Heart right ventricle (tissue), 16 donors: ENCODE results near the gene RDM1. TPM values are rescaled to one million over a fixed set of nuclear protein-coding genes. Genes with fewer than 3 reads are reported as not detected.
A peak's percentile ranks its signal among the peaks of the same experiment; 100 is the strongest.

Experiments
- ATAC-seq, 8 donors: fragments of 200-7000 bp; cut with Tn5 transposase; one replicate each; pipeline ENCODE4 v1.9.1; 2020; ENCODE audit warnings: mild to moderate bottlenecking in 8 of 8, moderate library complexity in 8 of 8, moderate number of reproducible peaks in 1 of 8
- DNase-seq, 2 donors: peaks; one replicate each; pipeline ENCODE4 v3.0.0-alpha.2; 2020
- H3K27ac ChIP-seq, 10 donors: fragments of 200-600 bp; sonication (generic) in 2 of 10; one replicate each; pipeline versions ENCODE4 v1.5.0 to v1.8.0; 2020 to 2022; ENCODE audit warnings: mild to moderate bottlenecking in 3 of 10
- H3K27me3 ChIP-seq, 7 donors: fragments of 200-600 bp; one replicate each; pipeline ENCODE4 v1.8.0; 2021 to 2022; ENCODE audit warnings: mild to moderate bottlenecking in 2 of 7
- H3K36me3 ChIP-seq, 9 donors: fragments of 200-600 bp; sonication (generic) in 1 of 9; one replicate each; pipeline versions ENCODE4 v1.5.0 to v1.8.0; 2020 to 2022; ENCODE audit warnings: mild to moderate bottlenecking in 2 of 9
- H3K4me1 ChIP-seq, 9 donors: fragments of 200-600 bp; sonication (generic) in 1 of 9; one replicate each; pipeline versions ENCODE4 v1.5.0 to v1.8.0; 2020 to 2022; ENCODE audit warnings: mild to moderate bottlenecking in 4 of 9
- H3K4me3 ChIP-seq, 10 donors: fragments of 200-600 bp; sonication (generic) in 2 of 10; one replicate each; pipeline versions ENCODE4 v1.5.0 to v1.8.0; 2020 to 2022; ENCODE audit warnings: mild to moderate bottlenecking in 7 of 10, moderate library complexity in 2 of 10
- H3K9me3 ChIP-seq, 11 donors: fragments of 200-600 bp in 10 of 11; sonication (generic) in 2 of 11; one replicate each; pipeline versions ENCODE4 v1.5.0 to v1.8.0; 2013 to 2022; ENCODE audit warnings: mild to moderate bottlenecking in 2 of 11, control low read depth in 1 of 11, moderate library complexity in 1 of 11
- WGBS, 2 donors: extraction: QIAGEN DNeasy Blood & Tissue Kit; methylation state at CpG; one replicate each; pipeline ENCODE4 v1.1.7; 2013; ENCODE audit warnings: inconsistent platforms in 1 of 2; 5-methylcytosine and 5-hydroxymethylcytosine counted together
- intact Hi-C, 10 donors: fragments of 100-400 bp; cut with DNase I; formaldehyde crosslinking; loops; one replicate each; pipeline versions ENCODE4 v1.11.1 to v1.14.2; 2022
- polyA plus RNA-seq, 2 donors: library from polyadenylated mRNA; stranded (reverse); fragments of 200-250 nt; gene quantifications; one replicate each; pipeline ENCODE4 v1.2.3, GENCODE V29; 2013
- total RNA-seq, 10 donors: library from RNA; stranded (reverse); fragmentation: NEBNext Ultra II Directional in 3 of 10; extraction: Animal tissue kit (Norgen Biotek cat#: 25700) in 3 of 10; gene quantifications; one replicate each; pipeline versions ENCODE4 v1.2.1 to v1.2.4, GENCODE V29; 2021 to 2023
- TF ChIP-seq, protein P1 (sequence below), 9 donors: fragments of 200-600 bp; sonication (generic) in 2 of 9; IDR thresholded peaks; one replicate each; pipeline versions ENCODE4 v1.5.0 to v1.8.0; 2021 to 2022; ENCODE audit warnings: antibody characterized with exemption in 9 of 9, mild to moderate bottlenecking in 5 of 9, moderate library complexity in 1 of 9
- donor health status: Arrhythmogenic right ventricular cardiomyopathy.
- donor health status: ischemic (EF 13 %, LVEDD 7.1; RV severe dilation, severe dysfunction).
- donor health status: healthy with polysubstance abuse.
- donor health status: DM: no; HTN: yes; CAD: no.
- donor health status: DM: no; HTN: no; CAD: no.
- donor health status: ischemic (EF 25% LVEDD 6.9; RV normal size, moderate dysfunction).
- donor health status: ischemic (EF 25% LVEDD 5.7; RV mildly dilated, moderate dysfunction).
- donor health status: healthy.
- donor health status: DM: yes; HTN: yes; CAD: no.
- donor health status: Ischemic cardiomyopathy.
- donor health status: ischemic (EF 35%, LVEDD 5.7; RV mildly dilated, moderate dysfunction).
- donor health status: nonischemic (EF 11% LVEDD 7.7; RV severe dilation, severe dysfunction).
- donor health status: DM: yes; HTN: yes; CAD: no.
- donor health status: PGD.
- donor health status: ischemic (EF 29% LVEDD 5.4; RV normal size, mild dysfunction).
- donor health status: nonischemic (EF 23%, LVEDD 6.1; RV moderate dilation, normal function).

RDM1 gene
- total and polyA plus RNA-seq, 12 donors: 0.46 to 1.3 TPM; not detected in 10

- TF ChIP-seq, protein P1, sequence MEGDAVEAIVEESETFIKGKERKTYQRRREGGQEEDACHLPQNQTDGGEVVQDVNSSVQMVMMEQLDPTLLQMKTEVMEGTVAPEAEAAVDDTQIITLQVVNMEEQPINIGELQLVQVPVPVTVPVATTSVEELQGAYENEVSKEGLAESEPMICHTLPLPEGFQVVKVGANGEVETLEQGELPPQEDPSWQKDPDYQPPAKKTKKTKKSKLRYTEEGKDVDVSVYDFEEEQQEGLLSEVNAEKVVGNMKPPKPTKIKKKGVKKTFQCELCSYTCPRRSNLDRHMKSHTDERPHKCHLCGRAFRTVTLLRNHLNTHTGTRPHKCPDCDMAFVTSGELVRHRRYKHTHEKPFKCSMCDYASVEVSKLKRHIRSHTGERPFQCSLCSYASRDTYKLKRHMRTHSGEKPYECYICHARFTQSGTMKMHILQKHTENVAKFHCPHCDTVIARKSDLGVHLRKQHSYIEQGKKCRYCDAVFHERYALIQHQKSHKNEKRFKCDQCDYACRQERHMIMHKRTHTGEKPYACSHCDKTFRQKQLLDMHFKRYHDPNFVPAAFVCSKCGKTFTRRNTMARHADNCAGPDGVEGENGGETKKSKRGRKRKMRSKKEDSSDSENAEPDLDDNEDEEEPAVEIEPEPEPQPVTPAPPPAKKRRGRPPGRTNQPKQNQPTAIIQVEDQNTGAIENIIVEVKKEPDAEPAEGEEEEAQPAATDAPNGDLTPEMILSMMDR (IDR thresholded peaks at IDR 0.05): no peak
- no peaks in the 10 kb centered on the region for H3K27me3 ChIP-seq
- 52 to 61% methylated on average over 5 of the region's 5 CpGs for WGBS, 2 donors
- intact Hi-C loops: no loop called here
- H3K36me3 ChIP-seq: no peaks in the 10 kb centered on the region
- no peak for DNase-seq
- peak overlapping the region in 1 of 10 donors; percentile 49 for H3K4me3 ChIP-seq
- peaks cover 0 to 29% (median 0%) of the 10 kb centered on the region in 9 donors for H3K4me1 ChIP-seq
- ATAC-seq: peak in 4 of 8 donors; percentile 29 to 60 (median 35)
- peak overlapping the region in 2 of 10 donors; percentile 22 to 64 for H3K27ac ChIP-seq
- H3K9me3 ChIP-seq: no peaks in the 10 kb centered on the region
Measured at GRCh38 chr17:35875072-35875799, 55.3 kb downstream of the RDM1 start.

DNA sequence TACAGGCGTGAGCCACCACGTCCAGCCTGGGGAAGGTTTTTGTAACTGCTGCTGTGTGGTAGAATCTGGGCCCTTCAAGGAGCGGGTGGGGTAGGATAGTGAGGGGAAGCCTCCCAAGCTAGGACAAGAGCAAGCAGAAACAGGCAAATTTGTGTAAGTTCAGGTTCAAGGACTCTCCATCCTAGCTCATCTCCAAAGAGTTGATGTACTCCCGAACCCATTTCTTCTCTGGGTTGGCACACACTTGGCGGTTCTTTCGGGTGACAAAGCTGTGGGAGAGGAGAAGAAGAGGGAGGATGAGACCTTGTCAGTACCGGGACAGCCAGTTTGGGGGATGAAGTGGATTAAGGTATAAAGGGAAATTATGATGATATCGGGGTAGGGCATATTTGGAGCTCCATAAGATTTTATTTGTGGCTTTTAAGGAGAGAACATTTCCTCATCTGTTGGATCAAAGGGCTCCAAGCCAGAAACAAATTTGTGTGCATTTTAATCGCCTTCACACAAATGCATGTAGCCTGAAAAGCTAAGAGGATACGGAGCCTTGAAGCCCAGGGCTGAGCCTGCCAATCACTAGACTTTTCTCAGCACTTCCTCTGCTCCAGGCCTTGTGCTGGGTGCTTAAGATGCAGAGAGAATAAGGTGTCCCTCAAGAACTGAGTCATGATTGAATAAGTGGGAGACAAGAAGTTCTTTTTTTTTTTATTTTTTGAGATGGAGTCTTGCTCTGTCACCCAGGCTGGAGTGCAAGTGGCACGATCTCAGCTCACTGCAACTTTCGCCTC is 58.2 kb downstream of the RDM1 start:
- ATAC-seq: no peak
- intact Hi-C loops: no loop called here
- Histone ChIP-seq H3K4me3 (no peak overlapping the region), H3K4me1 (peaks cover 0 to 21% (median 0%) of the 10 kb centered on the region in 9 donors), H3K9me3 (no peaks in the 10 kb centered on the region), H3K36me3 (no peaks in the 10 kb centered on the region), H3K27ac (no peak overlapping the region), H3K27me3 (no peaks in the 10 kb centered on the region)
- TF ChIP-seq, protein P1 (IDR thresholded peaks at IDR 0.05): no peak
- 93 to 97% methylated on average over 12 of the region's 12 CpGs for WGBS, 2 donors
- DNase-seq: no peak

GRCh38 chr17:35870906-35871819 is 59.4 kb downstream of the RDM1 start:
- no peaks in the 10 kb centered on the region for H3K9me3 ChIP-seq
- TF ChIP-seq, protein P1 (IDR thresholded peaks at IDR 0.05): peak in 1 of 9 donors; percentile 23
- H3K27me3 ChIP-seq: no peaks in the 10 kb centered on the region
- peaks cover 0 to 28% (median 5%) of the 10 kb centered on the region in 9 donors for H3K4me1 ChIP-seq
- H3K27ac ChIP-seq: no peak overlapping the region
- WGBS, 2 donors: 52 to 65% methylated on average over 8 of the region's 8 CpGs
- DNase-seq: no peak
- peak in 5 of 8 donors; percentile 40 to 61 (median 46) for ATAC-seq
- intact Hi-C loops: no loop called here
- no peaks in the 10 kb centered on the region for H3K36me3 ChIP-seq
- H3K4me3 ChIP-seq: no peak overlapping the region

GRCh38 chr17:35868737-35869136 is 61.8 kb downstream of the RDM1 start, which contains the start of gene HEATR9:
Gene HEATR9 (minus strand): TSS chr17:35868891. CDS start chr17:35868742, 149 bp downstream.
- no peaks in the 10 kb centered on the region for H3K27me3 ChIP-seq
- no peaks in the 10 kb centered on the region for H3K9me3 ChIP-seq
- no peak within 1 kb of the TSS for H3K27ac ChIP-seq
- H3K4me1 ChIP-seq: peaks cover 0 to 22% (median 9%) of the 10 kb centered on the region in 9 donors
- DNase-seq (no peak), ATAC-seq (no peak)
- intact Hi-C loops: no loop called here
- peaks cover 0 to 3% (median 0%) of the 10 kb centered on the region in 9 donors for H3K36me3 ChIP-seq
- no peak within 1 kb of the TSS for H3K4me3 ChIP-seq
- TF ChIP-seq, protein P1 (IDR thresholded peaks at IDR 0.05): no peak
- 88 to 92% methylated on average over 3 of the region's 3 CpGs for WGBS, 2 donors
